GM12878 (cell line): ENCODE results near the gene NFYC. TPM values are rescaled to one million over a fixed set of nuclear protein-coding genes. Genes with fewer than 3 reads are reported as not detected.

Source experiments
- ATAC-seq: fragments of 200-7000 bp; cut with Tn5 transposase; 3 replicates; pipeline ENCODE4 v1.9.1; 2020; ENCODE audit warnings: mild to moderate bottlenecking, moderate library complexity
- BruUV-seq: library from RNA; stranded (reverse); fragments of 400-500 nt; replicated peaks from 2 replicates; lab custom pipeline; 2021; lab: Mats Ljungman, UMichigan
- CTCF ChIA-PET: fragments of 300-600 bp; sonication (Branson Sonifier 250); formaldehyde crosslinking; extraction: SDS; loops from one replicate; lab custom pipeline; 2021; ENCODE audit warnings: inconsistent platforms; lab: Yijun Ruan, JAX
- POLR2A ChIA-PET: fragments of 350-600 bp; formaldehyde crosslinking; extraction: SDS; loops from one replicate; lab custom pipeline; 2021; ENCODE audit warnings: inconsistent platforms; lab: Charles Lee
- RAD21 ChIA-PET: fragments of 300-600 bp; sonication (Branson Sonifier 250); formaldehyde crosslinking; loops from one replicate; lab custom pipeline; 2023; ENCODE audit warnings: antibody characterized with exemption; ENCODE audit not compliant: unreplicated experiment; lab: Charles Lee
- SMC1A ChIA-PET: fragments of 300-600 bp; sonication (Branson Sonifier 250); formaldehyde crosslinking; loops from one replicate; lab custom pipeline; 2023; ENCODE audit not compliant: unreplicated experiment, uncharacterized antibody; lab: Charles Lee
- DNase-seq: peaks from one replicate; pipeline ENCODE4 v3.0.0-alpha.2; 2011; ENCODE audit warnings: low read depth, low spot score
- FAIRE-seq: peaks from 3 replicates; lab custom pipeline; 2011; peaks lifted over from hg19 to GRCh38; lab: Jason Lieb, UNC
- H2AFZ ChIP-seq: 2 replicates; pipeline ENCODE4 v1.6.0; 2011; ENCODE audit warnings: low read depth, low read length, control low read depth; ENCODE audit not compliant: control insufficient read depth
- H3K27ac ChIP-seq: 2 replicates; pipeline ENCODE4 v1.5.1; 2011; ENCODE audit warnings: control low read depth; ENCODE audit not compliant: control insufficient read depth, insufficient read depth
- H3K27me3 ChIP-seq, 2 experiments: replicated peaks in 1 of 2; 2 replicates each; pipeline versions ENCODE4 v1.6.0 to v1.6.1; 2011; ENCODE audit warnings: low read length in 1 of 2; ENCODE audit not compliant: control insufficient read depth in 2 of 2, insufficient read depth in 2 of 2
- H3K36me3 ChIP-seq, 2 experiments: 2 replicates each; pipeline ENCODE4 v1.5.1; 2011; ENCODE audit warnings: low read length in 1 of 2; ENCODE audit not compliant: control insufficient read depth in 2 of 2, insufficient read depth in 2 of 2
- H3K4me1 ChIP-seq: 2 replicates; pipeline ENCODE4 v1.6.1; 2011; ENCODE audit warnings: mild to moderate bottlenecking, low read length, moderate library complexity, mixed read lengths; ENCODE audit not compliant: control insufficient read depth, insufficient read depth
- H3K4me2 ChIP-seq: 2 replicates; pipeline ENCODE4 v1.6.0; 2011; ENCODE audit warnings: control low read depth; ENCODE audit not compliant: control insufficient read depth, insufficient read depth
- H3K4me3 ChIP-seq: fragments of 200-600 bp; sonication (generic); 2 replicates; pipeline ENCODE4 v1.5.1; 2016
- H3K79me2 ChIP-seq: 2 replicates; pipeline ENCODE4 v1.6.0; 2011; ENCODE audit warnings: low read length; ENCODE audit not compliant: control insufficient read depth, insufficient read depth
- H3K9ac ChIP-seq: 2 replicates; pipeline ENCODE4 v1.8.0; 2011; ENCODE audit warnings: low read length, control low read depth, mixed read lengths; ENCODE audit not compliant: control insufficient read depth, insufficient read depth
- H3K9me3 ChIP-seq: replicated peaks from 3 replicates; pipeline ENCODE4 v1.5.1; 2011; ENCODE audit warnings: mild to moderate bottlenecking, low read length; ENCODE audit not compliant: control insufficient read depth, insufficient read depth
- H4K20me1 ChIP-seq: 2 replicates; pipeline ENCODE4 v1.6.0; 2011; ENCODE audit not compliant: control insufficient read depth, insufficient read depth
- ASH2L ChIP-seq: fragments of 300-600, 200-600 bp; sonication (generic); IDR thresholded peaks from 2 replicates; pipeline ENCODE4 v1.6.1; 2017; ENCODE audit warnings: low read depth, mild to moderate bottlenecking, borderline replicate concordance
- BRCA1 ChIP-seq: IDR thresholded peaks from 2 replicates; pipeline ENCODE4 v1.6.1; 2011; ENCODE audit warnings: low read depth, low read length, improper control_type of control experiment
- EZH2 ChIP-seq: IDR thresholded peaks from 2 replicates; pipeline ENCODE4 v1.6.1; 2012; ENCODE audit warnings: low read depth, mild to moderate bottlenecking, control low read depth, inconsistent platforms, low read length, borderline replicate concordance; ENCODE audit not compliant: control insufficient read depth
- IRF4 ChIP-seq: IDR thresholded peaks from 2 replicates; pipeline ENCODE4 v1.6.1; 2011; ENCODE audit warnings: low read depth, low read length
- NBN ChIP-seq: fragments of 450-650 bp; IDR thresholded peaks from 2 replicates; pipeline ENCODE4 v1.6.1; 2016
- PML ChIP-seq: IDR thresholded peaks from 2 replicates; pipeline ENCODE4 v1.6.1; 2012; ENCODE audit warnings: low read length, inconsistent platforms
- RCOR1 ChIP-seq: conservative IDR thresholded peaks from 2 replicates; pipeline ENCODE4 v1.6.1; 2012; ENCODE audit warnings: low read depth, low read length, improper control_type of control experiment
- SRF ChIP-seq, 2 experiments: IDR thresholded peaks; 2 replicates each; pipeline ENCODE4 v1.6.1; 2011; ENCODE audit warnings: low read depth in 2 of 2, low read length in 2 of 2, mild to moderate bottlenecking in 1 of 2, moderate library complexity in 1 of 2
- STAT3 ChIP-seq: IDR thresholded peaks from 2 replicates; pipeline ENCODE4 v1.6.1; 2011; ENCODE audit warnings: low read depth, low read length, improper control_type of control experiment
- SUZ12 ChIP-seq: fragments of 200-600 bp; sonication (generic); IDR thresholded peaks from one replicate; pipeline ENCODE4 v1.6.1; 2018; ENCODE audit warnings: antibody characterized with exemption, mild to moderate bottlenecking; ENCODE audit not compliant: unreplicated experiment
- WRNIP1 ChIP-seq: IDR thresholded peaks from 2 replicates; pipeline ENCODE4 v1.6.1; 2011; ENCODE audit warnings: low read depth, low read length, improper control_type of control experiment, borderline replicate concordance
- ZNF207 ChIP-seq: fragments of 450-650 bp; IDR thresholded peaks from 2 replicates; pipeline ENCODE4 v1.6.1; 2014; ENCODE audit warnings: antibody characterized with exemption, mild to moderate bottlenecking, borderline replicate concordance
- ZZZ3 ChIP-seq: IDR thresholded peaks from 2 replicates; pipeline ENCODE4 v1.6.1; 2011; ENCODE audit warnings: low read depth; ENCODE audit not compliant: control insufficient read depth, insufficient read length
- WGBS: methylation state at CpG from one replicate; pipeline ENCODE4 v1.1.6; 2016; ENCODE audit warnings: low lambda C conversion rate; ENCODE audit not compliant: insufficient replicate concordance, insufficient coverage; ENCODE audit errors: missing lambda C conversion rate; 5-methylcytosine and 5-hydroxymethylcytosine counted together
- in situ Hi-C: fragments of 300-500 bp; cut with MboI; formaldehyde crosslinking; loops from 9 replicates; pipeline ENCODE4 v1.14.3; 2018; ENCODE audit warnings: mixed read lengths
- intact Hi-C: fragments of 100-400 bp; cut with micrococcal nuclease; formaldehyde crosslinking; loops from one replicate; pipeline ENCODE4 v1.14.2; 2022; ENCODE audit not compliant: unreplicated experiment
- polyA plus RNA-seq, 11 experiments: library from polyadenylated mRNA; depleted of rRNA in 4 of 11; unstranded in 6 of 11; stranded (reverse) in 5 of 11; fragments of >200 nt; fragmentation: Nextera tagmentation in 4 of 11; fragmentation: Illumina TruSeq in 1 of 11; extraction: Ambion mirVana in 4 of 11; extraction: Trizol in 1 of 11; gene quantifications; 1 replicate in 1 of 11; 2 replicates in 10 of 11; pipeline versions ENCODE4 v1.2.1 to v1.2.3, GENCODE V29; 2011 to 2016; ENCODE audit warnings: inconsistent platforms in 2 of 11, missing spikeins in 2 of 11, low read depth in 1 of 11
- total RNA-seq, 4 experiments: library from RNA; depleted of rRNA in 3 of 4; stranded (reverse); fragments of >200 nt in 3 of 4; fragmentation: Illumina TruSeq in 1 of 4; extraction: Trizol in 1 of 4; gene quantifications; 2 replicates each; pipeline versions ENCODE4 v1.2.1 to v1.2.3, GENCODE V29; 2013 to 2021
- TF ChIP-seq, protein P1 (sequence below): IDR thresholded peaks from 2 replicates; pipeline ENCODE4 v1.6.1; 2011; ENCODE audit warnings: borderline replicate concordance, low read depth, mild to moderate bottlenecking, moderate library complexity, mixed read lengths, low read length; ENCODE audit not compliant: insufficient read depth; ENCODE audit errors: extremely low read length
- TF ChIP-seq, protein P2 (sequence below): IDR thresholded peaks from 2 replicates; pipeline ENCODE4 v1.6.1; 2012; ENCODE audit warnings: mild to moderate bottlenecking, low read depth, low read length
- TF ChIP-seq, protein P3 (sequence below): IDR thresholded peaks from 2 replicates; pipeline ENCODE4 v1.6.1; 2012; ENCODE audit warnings: low read depth, low read length, improper control_type of control experiment
- TF ChIP-seq, protein P4 (sequence below): IDR thresholded peaks from 2 replicates; pipeline ENCODE4 v1.6.1; 2011; ENCODE audit warnings: low read depth, mild to moderate bottlenecking, low read length, moderate library complexity, borderline replicate concordance; ENCODE audit errors: extremely low read depth

Gene NFYC
- total and polyA plus RNA-seq, 10 of the 15 experiments (the other 5 are each of a cell fraction or from before 2014, with no cell fraction given) = 4.3 to 84.2 (median 58.3) TPM

DNA sequence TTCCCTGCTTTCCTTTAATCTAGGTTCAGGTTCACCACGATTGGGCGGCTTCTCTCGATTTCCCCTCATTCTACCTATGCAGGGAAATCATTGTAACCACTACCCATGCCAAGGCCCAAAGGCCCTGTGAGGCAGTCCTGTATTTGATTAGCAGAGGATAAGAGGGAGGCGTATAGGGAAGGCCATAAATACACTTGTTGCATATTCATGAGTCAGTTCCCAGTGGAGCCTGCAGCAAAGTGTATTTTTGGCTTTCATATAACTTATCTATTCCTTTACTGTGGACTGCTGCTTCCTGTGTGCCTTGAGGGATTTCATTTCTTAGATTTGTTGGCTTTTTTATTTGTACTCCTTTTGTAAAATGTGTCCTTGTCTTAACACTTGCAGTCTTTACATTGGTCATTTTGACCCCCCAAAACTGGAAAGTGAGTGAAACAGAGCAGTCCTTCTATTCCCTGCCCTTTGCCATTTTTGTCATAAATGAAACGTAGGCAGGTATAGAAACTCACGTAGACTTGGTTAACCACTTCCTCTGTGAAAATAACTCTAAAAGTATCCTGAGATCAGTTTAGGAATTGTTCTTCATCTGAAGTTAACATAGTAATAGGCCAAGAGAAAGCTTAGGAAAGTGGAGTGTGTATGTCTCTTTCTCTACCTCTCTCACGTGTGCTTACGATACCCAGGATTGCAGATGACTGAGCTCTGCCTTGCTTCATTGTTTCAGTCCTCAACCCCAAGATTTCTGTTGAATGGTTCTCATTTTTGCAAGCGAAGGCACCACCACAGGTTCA lies 72.4 kb downstream of the NFYC start:
- Histone ChIP-seq H3K4me2 (peak overlapping the region; percentile 82), H3K9me3 (no peaks in the 10 kb centered on the region), H4K20me1 (no peaks in the 10 kb centered on the region), H3K9ac (peak overlapping the region; percentile 43), H3K79me2 (peaks cover 7% of the 10 kb centered on the region; the same call in 1 of the 2 replicates), H3K4me1 (peaks cover 42% of the 10 kb centered on the region), H3K36me3 (peaks cover 28 to 50% of the 10 kb centered on the region in 2 experiments), H2AFZ (no peak overlapping the region), H3K27ac (peak overlapping the region; percentile 85), H3K4me3 (peak overlapping the region; percentile 53), H3K27me3 (no peaks in the 10 kb centered on the region)
- ChIA-PET POLR2A (interaction anchor here (0.6 to 2.6 kb wide), 7 partner anchors 10 to 87 kb away, joined by 3 to 17 read pairs (median 6); partner anchors contain the start of gene NFYC), RAD21 (interaction anchor here (0.9 to 3.0 kb wide), 18 partner anchors 10 to 239 kb away, joined by 3 to 24 read pairs (median 5); partner anchors contain the start of genes NFYC and ZNF684), SMC1A (interaction anchor here (0.8 to 3.0 kb wide), 26 partner anchors 9 to 151 kb away, joined by 3 to 39 read pairs (median 5); partner anchors contain the start of gene NFYC), CTCF (interaction anchor here (0.8 to 2.8 kb wide), 19 partner anchors 10 to 620 kb away, joined by 3 to 63 read pairs (median 4); partner anchors contain the start of gene NFYC)
- WGBS = 30% methylated on average over 9 of the region's 9 CpGs
- BruUV-seq = no TSS peak
- in situ Hi-C loops (no loop called here), intact Hi-C loops (loop anchor here (5.0 kb wide), 1 partner anchor 67 kb away; no protein-coding TSS in a partner anchor)
- FAIRE-seq = peak; percentile 27
- peak; percentile 62 for DNase-seq
- peak; percentile 76 for ATAC-seq
- TF ChIP-seq, protein P1, sequence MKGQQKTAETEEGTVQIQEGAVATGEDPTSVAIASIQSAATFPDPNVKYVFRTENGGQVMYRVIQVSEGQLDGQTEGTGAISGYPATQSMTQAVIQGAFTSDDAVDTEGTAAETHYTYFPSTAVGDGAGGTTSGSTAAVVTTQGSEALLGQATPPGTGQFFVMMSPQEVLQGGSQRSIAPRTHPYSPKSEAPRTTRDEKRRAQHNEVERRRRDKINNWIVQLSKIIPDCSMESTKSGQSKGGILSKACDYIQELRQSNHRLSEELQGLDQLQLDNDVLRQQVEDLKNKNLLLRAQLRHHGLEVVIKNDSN = no peak
- TF ChIP-seq BRCA1 = no peak
- TF ChIP-seq SUZ12 = no peak
- peak; percentile 23; the same call in 1 of the 2 replicates for TF ChIP-seq IRF4
- TF ChIP-seq, protein P2, sequence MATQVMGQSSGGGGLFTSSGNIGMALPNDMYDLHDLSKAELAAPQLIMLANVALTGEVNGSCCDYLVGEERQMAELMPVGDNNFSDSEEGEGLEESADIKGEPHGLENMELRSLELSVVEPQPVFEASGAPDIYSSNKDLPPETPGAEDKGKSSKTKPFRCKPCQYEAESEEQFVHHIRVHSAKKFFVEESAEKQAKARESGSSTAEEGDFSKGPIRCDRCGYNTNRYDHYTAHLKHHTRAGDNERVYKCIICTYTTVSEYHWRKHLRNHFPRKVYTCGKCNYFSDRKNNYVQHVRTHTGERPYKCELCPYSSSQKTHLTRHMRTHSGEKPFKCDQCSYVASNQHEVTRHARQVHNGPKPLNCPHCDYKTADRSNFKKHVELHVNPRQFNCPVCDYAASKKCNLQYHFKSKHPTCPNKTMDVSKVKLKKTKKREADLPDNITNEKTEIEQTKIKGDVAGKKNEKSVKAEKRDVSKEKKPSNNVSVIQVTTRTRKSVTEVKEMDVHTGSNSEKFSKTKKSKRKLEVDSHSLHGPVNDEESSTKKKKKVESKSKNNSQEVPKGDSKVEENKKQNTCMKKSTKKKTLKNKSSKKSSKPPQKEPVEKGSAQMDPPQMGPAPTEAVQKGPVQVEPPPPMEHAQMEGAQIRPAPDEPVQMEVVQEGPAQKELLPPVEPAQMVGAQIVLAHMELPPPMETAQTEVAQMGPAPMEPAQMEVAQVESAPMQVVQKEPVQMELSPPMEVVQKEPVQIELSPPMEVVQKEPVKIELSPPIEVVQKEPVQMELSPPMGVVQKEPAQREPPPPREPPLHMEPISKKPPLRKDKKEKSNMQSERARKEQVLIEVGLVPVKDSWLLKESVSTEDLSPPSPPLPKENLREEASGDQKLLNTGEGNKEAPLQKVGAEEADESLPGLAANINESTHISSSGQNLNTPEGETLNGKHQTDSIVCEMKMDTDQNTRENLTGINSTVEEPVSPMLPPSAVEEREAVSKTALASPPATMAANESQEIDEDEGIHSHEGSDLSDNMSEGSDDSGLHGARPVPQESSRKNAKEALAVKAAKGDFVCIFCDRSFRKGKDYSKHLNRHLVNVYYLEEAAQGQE = no peak
- TF ChIP-seq WRNIP1 = no peak
- TF ChIP-seq SRF (IDR thresholded peaks at IDR 0.05; ENCODE audit: low read depth in 2 of 2, low read length in 2 of 2) = no peak
- no peak for TF ChIP-seq ZZZ3
- TF ChIP-seq PML = no peak
- TF ChIP-seq, protein P3, sequence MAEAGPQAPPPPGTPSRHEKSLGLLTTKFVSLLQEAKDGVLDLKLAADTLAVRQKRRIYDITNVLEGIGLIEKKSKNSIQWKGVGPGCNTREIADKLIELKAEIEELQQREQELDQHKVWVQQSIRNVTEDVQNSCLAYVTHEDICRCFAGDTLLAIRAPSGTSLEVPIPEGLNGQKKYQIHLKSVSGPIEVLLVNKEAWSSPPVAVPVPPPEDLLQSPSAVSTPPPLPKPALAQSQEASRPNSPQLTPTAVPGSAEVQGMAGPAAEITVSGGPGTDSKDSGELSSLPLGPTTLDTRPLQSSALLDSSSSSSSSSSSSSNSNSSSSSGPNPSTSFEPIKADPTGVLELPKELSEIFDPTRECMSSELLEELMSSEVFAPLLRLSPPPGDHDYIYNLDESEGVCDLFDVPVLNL = no peak
- TF ChIP-seq STAT3 = no peak
- TF ChIP-seq, protein P4, sequence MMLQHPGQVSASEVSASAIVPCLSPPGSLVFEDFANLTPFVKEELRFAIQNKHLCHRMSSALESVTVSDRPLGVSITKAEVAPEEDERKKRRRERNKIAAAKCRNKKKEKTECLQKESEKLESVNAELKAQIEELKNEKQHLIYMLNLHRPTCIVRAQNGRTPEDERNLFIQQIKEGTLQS = no peak
- no peak for TF ChIP-seq EZH2
- TF ChIP-seq ASH2L = no peak
- TF ChIP-seq NBN = peak; percentile 58; the same call in 1 of the 2 replicates
- no peak for TF ChIP-seq ZNF207
- no peak for TF ChIP-seq RCOR1
